Gastrocnemius medialis (tissue), 4 donors: ENCODE data around the gene RNF181.

Experiments
- CTCF ChIP-seq, 5 experiments: fragments of 450-650 bp in 3 of 5; fragments of 200-600 bp in 2 of 5; sonication (generic) in 2 of 5; IDR thresholded peaks in 4 of 5; conservative IDR thresholded peaks in 1 of 5; 1 replicate in 4 of 5; 2 replicates in 1 of 5; pipeline ENCODE4 v1.5.1; 2016 to 2019; ENCODE audit warnings: antibody characterized with exemption in 5 of 5, mild to moderate bottlenecking in 3 of 5, moderate library complexity in 3 of 5
- POLR2A ChIP-seq, 2 donors: fragments of 450-650 bp; IDR thresholded peaks; one replicate each; pipeline ENCODE4 v1.6.1; 2017; ENCODE audit warnings: antibody characterized with exemption in 2 of 2, mild to moderate bottlenecking in 2 of 2, moderate library complexity in 2 of 2

- no peak for TF ChIP-seq CTCF (IDR thresholded peaks at IDR 0.05 in 4 of 5, conservative IDR thresholded peaks at IDR 0.05 in 1 of 5)
- no peak for TF ChIP-seq POLR2A (IDR thresholded peaks at IDR 0.05)
Measured at GRCh38 chr2:85564144-85564563, 31.4 kb upstream of the RNF181 start.
